Cardiac muscle cell (in vitro differentiated cells and primary cell): Measurements from ENCODE around the gene COL25A1. TPM values are rescaled to one million over a fixed set of nuclear protein-coding genes. Genes with fewer than 3 reads are reported as not detected.

Experiments used
- DNase-seq, 2 donors: peaks; one replicate each; pipeline versions ENCODE4 v3.0.0 to v3.0.0-alpha.2; 2010 to 2017; ENCODE audit warnings: low read depth in 1 of 2, low spot score in 1 of 2
- H3K27ac ChIP-seq: fragments of 200-600 bp; sonication (generic); 2 replicates; pipeline ENCODE4 v1.5.1; 2016
- H3K27me3 ChIP-seq: fragments of 200-600 bp; sonication (generic); 2 replicates; pipeline ENCODE4 v1.6.0; 2016; ENCODE audit warnings: control low read depth
- H3K36me3 ChIP-seq: fragments of 200-600 bp; sonication (generic); 2 replicates; pipeline ENCODE4 v1.5.1; 2016; ENCODE audit warnings: control low read depth
- H3K4me1 ChIP-seq: fragments of 200-600 bp; sonication (generic); 2 replicates; pipeline ENCODE4 v1.8.1; 2017; ENCODE audit warnings: low read depth, mild to moderate bottlenecking, mixed run types
- H3K4me3 ChIP-seq: fragments of 200-600 bp; sonication (generic); 2 replicates; pipeline ENCODE4 v1.5.1; 2016; ENCODE audit warnings: mild to moderate bottlenecking
- H3K9me3 ChIP-seq: fragments of 200-600 bp; sonication (generic); 2 replicates; pipeline ENCODE4 v1.5.1; 2017; ENCODE audit warnings: low read depth, mild to moderate bottlenecking, control low read depth
- polyA plus RNA-seq: library from polyadenylated mRNA; unstranded; fragments of >200 nt; fragmentation: Nextera tagmentation; extraction: Ambion mirVana; gene quantifications from 2 replicates; pipeline ENCODE4 v1.2.1, GENCODE V29; 2016
- total RNA-seq: library from RNA; depleted of rRNA; stranded (reverse); fragments of >200 nt; gene quantifications from 2 replicates; pipeline ENCODE4 v1.2.3, GENCODE V29; 2016
- TF ChIP-seq, protein P1 (sequence below): IDR thresholded peaks from 2 replicates; pipeline ENCODE4 v1.5.1; 2012; ENCODE audit warnings: low read depth, mild to moderate bottlenecking, low read length

The COL25A1 gene
- total and polyA plus RNA-seq, 2 experiments from 2014 or later = 3.5 to 8.4 TPM

DNA sequence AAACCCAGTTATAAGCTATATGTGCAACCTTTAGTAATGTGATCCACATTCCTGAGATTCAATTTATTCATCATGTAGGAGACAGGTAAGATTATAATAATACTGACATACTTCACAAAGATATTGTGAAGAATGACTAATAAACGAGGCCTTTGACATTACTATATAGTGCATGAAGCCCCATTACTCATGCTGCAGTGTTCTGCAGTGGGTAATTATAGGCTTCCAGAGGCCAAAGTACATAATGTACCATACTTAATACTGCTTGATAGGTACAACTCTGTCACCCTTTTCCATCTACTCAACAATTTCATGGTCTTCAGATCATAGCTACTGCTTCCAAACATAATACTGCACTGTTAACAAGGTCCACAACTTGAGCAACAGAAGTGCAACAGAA, 68.9 kb downstream of the COL25A1 start:
- Histone ChIP-seq H3K4me1 (no peaks in the 10 kb centered on the region), H3K36me3 (no peaks in the 10 kb centered on the region), H3K27ac (no peak overlapping the region), H3K9me3 (no peaks in the 10 kb centered on the region), H3K4me3 (no peak overlapping the region), H3K27me3 (no peaks in the 10 kb centered on the region)
- DNase-seq = no peak
- TF ChIP-seq, protein P1, sequence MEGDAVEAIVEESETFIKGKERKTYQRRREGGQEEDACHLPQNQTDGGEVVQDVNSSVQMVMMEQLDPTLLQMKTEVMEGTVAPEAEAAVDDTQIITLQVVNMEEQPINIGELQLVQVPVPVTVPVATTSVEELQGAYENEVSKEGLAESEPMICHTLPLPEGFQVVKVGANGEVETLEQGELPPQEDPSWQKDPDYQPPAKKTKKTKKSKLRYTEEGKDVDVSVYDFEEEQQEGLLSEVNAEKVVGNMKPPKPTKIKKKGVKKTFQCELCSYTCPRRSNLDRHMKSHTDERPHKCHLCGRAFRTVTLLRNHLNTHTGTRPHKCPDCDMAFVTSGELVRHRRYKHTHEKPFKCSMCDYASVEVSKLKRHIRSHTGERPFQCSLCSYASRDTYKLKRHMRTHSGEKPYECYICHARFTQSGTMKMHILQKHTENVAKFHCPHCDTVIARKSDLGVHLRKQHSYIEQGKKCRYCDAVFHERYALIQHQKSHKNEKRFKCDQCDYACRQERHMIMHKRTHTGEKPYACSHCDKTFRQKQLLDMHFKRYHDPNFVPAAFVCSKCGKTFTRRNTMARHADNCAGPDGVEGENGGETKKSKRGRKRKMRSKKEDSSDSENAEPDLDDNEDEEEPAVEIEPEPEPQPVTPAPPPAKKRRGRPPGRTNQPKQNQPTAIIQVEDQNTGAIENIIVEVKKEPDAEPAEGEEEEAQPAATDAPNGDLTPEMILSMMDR = no peak

DNA sequence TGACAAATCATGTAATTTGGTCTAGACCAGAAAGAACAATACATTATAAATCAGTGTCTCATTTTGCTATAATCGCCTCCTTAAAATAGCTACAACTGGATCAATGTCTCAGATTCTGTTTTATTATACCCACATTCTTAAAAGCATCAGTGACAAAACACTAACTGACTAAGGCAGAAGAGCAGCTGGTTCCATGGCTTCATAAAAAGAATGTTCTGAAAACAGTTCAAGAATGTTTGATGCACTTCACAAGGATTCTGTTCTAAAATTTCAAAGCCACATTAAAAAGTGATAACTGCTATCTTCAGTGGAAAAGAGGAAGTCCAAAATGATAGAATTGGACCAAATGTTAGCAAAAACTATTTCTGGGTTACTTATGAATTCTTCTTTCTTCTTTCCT, 69.8 kb downstream of the COL25A1 start:
- TF ChIP-seq, protein P1 = no peak
- H3K9me3 ChIP-seq = no peaks in the 10 kb centered on the region
- no peaks in the 10 kb centered on the region for H3K36me3 ChIP-seq
- no peaks in the 10 kb centered on the region for H3K27me3 ChIP-seq
- no peak for DNase-seq
- no peak overlapping the region for H3K27ac ChIP-seq
- no peaks in the 10 kb centered on the region for H3K4me1 ChIP-seq
- H3K4me3 ChIP-seq = no peak overlapping the region

DNA sequence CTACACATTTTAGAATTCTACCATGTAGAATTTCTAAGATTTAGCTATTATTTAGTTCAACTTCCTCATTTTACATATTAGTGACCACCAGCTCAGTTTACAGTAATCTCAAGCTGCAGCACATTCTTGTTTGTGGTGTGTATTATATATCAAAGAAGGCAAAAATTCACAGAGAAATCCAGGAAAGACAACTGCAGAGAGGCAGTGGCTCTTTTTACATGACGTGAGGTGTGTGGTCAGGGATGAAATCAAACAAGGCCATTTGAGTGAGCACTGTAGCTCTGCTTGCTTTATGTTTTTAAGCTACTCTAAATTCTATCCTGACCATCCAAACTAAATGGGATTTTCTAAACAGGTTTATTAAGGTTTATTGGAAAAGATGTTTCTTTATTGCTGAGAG, 71.1 kb downstream of the COL25A1 start:
- H3K36me3 ChIP-seq = no peaks in the 10 kb centered on the region
- no peaks in the 10 kb centered on the region for H3K9me3 ChIP-seq
- no peak overlapping the region for H3K27ac ChIP-seq
- H3K4me3 ChIP-seq = no peak overlapping the region
- no peaks in the 10 kb centered on the region for H3K27me3 ChIP-seq
- DNase-seq = no peak
- H3K4me1 ChIP-seq = no peaks in the 10 kb centered on the region
- TF ChIP-seq, protein P1 = no peak

GRCh38 chr4:109229028-109229427, 73.4 kb downstream of the COL25A1 start:
- no peaks in the 10 kb centered on the region for H3K36me3 ChIP-seq
- TF ChIP-seq, protein P1 = no peak
- no peaks in the 10 kb centered on the region for H3K4me1 ChIP-seq
- H3K4me3 ChIP-seq = no peak overlapping the region
- H3K27ac ChIP-seq = no peak overlapping the region
- no peaks in the 10 kb centered on the region for H3K27me3 ChIP-seq
- no peaks in the 10 kb centered on the region for H3K9me3 ChIP-seq
- no peak for DNase-seq

DNA sequence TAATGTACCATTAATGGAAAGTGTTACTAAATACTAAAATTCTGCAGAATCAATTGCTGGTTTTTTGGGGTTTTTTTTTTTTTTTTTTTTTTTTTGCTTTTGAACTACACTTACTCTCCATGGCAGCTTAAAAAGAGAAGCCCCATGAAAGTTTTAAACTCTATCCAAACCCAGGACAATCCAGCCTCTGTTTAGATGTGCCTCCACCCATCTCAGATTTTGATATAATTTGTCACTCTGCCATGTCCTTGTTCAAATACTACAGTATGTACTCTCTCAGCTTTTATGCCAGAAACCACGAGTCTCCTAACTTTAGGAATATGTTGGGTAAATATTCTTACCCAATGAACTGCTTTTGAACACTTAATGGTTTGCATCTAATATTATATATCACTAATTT, 84.2 kb downstream of the COL25A1 start:
- H3K27ac ChIP-seq = no peak overlapping the region
- TF ChIP-seq, protein P1 = no peak

More for the DNA sequence above, 84.2 kb downstream of the COL25A1 start:
- no peak overlapping the region for H3K4me3 ChIP-seq
- no peaks in the 10 kb centered on the region for H3K9me3 ChIP-seq
- peaks cover 20% of the 10 kb centered on the region for H3K4me1 ChIP-seq
- DNase-seq = no peak
- H3K27me3 ChIP-seq = no peaks in the 10 kb centered on the region
- H3K36me3 ChIP-seq = no peaks in the 10 kb centered on the region
